ENCODE results near the gene ZFP30.
A peak's percentile ranks its signal among the peaks of the same experiment; 100 is the strongest.
"Not testable (repeated sequence)": the region's sequence is repeated elsewhere in the genome, so short reads cannot be mapped to it uniquely, and the experiment has no call there.

Gene ZFP30

DNA sequence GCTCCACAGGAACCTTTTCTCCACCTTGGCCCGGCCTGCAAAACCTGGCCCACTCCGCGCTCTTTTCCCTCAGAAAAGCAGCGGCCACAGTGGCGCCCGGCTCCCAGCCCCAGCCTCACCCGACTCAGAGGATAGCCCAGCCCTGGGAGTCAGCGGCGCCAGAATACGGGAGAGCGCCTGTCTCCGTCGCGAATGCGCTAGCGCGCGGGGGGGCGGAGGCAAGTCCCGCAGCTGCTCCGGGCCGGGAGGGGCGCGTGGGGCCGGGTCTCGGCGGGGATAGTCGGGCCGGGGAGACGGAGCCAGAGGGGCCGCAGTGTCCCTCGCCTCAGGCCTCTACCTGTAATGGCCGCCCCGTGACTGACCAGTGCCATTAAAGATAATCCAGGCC, at the start of gene ZFP30:
Gene ZFP30, minus strand, starts transcription at position 165 of the 388 bp plus-strand sequence. CDS start 7,643 bp downstream, outside the sequence.
- peak; percentile 86 for DNase-seq (ENCODE audit: low spot score)

DNA sequence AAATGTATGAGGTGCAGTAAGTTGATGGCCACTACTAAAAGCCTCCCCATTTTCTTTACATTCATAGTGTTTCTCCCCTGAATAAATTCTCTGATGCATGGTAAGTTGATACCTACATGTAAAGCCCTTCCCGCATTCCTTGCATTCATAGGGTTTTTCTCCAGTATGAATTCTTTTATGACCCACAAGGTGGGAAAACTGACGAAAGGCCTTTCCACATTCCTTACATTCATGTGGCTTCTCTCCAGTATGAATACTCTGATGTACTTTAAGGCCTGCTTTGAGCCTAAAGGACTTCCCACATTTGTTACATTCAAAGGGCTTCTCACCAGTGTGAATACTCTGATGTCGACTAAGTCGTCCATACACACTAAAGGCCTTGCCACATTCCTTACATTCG, 43.8 kb upstream of the ZFP30 start:
- no peak for DNase-seq (ENCODE audit: low spot score)

DNA sequence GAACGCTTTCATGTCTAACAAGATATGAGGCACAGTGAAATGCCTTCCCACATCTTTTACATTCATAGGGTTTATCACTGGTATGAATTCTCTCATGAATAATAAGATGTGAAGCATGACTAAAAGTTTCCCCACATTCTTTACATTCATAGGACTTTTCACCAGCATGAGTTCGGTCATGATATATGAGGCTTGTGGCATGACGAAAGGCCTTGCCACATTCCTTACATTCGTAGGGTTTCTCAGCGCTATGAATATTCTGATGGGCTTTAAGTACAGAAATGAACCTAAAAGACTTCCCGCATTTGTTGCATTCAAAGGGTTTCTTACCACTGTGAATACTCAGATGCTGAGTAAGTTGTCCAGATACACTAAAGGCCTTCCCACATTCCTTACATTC, 43.0 kb upstream of the ZFP30 start:
- no peak for DNase-seq (ENCODE audit: low spot score)

- no peak for DNase-seq (ENCODE audit: low spot score)
Observed at GRCh38 chr19:37695144-37695899, 40.1 kb upstream of the ZFP30 start.

GRCh38 chr19:37692956-37693620, 37.8 kb upstream of the ZFP30 start:
- no peak for DNase-seq (ENCODE audit: low spot score)

DNA sequence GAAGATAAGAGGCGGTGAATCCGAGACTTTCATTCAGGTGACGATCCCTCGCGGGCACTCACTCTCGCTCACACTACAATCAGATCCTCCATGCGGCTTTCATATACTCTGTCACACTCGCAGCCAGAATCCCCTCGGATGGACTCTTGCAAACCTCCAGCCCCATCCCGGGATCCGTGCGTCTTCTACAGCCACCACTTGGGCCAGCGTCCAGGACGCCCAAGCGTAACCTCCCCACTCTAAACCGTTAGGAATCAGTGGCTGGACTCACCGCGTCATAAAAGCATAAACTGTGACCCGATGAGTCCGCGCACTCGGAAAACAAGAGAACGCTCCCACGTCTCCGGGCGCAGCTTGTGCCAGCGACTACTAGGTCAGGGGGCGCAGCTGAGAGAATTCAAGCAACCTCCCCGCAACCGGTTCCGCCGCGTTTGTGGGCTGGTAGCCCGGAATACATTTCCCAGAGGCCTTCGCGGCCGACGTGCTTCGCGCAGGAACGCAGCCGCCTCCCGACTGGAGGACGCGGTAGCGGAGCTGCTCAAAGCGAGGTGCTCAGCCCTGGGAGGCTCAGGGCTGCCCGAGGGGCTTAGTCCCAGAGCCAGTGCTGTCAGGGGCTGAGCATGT, 36.7 kb upstream of the ZFP30 start:
- DNase-seq (ENCODE audit: low spot score), result peak; percentile 85

DNA sequence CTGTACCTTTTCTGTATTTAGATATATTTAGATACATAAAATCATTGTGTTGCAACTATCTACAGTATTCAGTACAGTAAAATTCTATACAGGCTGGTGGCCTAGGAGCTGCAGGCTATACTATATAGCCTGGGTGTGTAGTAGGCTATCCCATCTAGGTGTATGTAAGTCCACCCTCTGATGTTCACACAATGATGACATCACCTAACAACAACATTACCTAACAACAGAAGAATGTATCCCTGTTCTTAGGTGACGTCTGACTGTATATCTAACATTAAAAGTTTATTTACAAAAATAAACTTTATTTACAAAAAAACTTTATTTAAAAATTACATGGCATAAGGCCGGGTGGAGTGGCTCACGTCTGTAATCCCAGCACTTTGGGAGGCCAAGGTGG, 28.3 kb upstream of the ZFP30 start:
- no peak for DNase-seq (ENCODE audit: low spot score)

DNA sequence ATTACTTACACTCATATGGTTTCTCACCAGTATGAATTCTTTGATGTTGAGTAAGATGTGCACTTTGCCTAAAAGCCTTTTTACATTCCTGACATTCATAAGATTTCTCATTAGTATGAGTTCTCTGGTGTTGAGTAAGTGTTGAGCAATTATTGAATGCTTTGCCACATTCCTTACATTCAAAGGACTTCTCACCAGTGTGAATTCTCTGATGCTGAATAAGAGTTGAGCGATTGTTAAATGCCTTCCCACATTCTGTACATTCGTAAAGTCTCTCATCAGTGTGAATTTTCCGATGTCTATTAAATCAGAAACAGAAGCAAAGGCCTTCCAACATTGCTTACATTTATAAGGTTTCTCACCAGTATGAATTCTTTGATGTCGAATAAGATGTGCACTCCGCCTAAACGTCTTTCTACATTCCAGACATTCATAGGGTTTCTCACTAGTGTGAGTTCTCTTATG, 14.2 kb upstream of the ZFP30 start:
- DNase-seq (ENCODE audit: low spot score), result no peak

GRCh38 chr19:37657157-37657556, 1.9 kb upstream of the ZFP30 start:
- not testable (repeated sequence) for DNase-seq (ENCODE audit: low spot score)

DNA sequence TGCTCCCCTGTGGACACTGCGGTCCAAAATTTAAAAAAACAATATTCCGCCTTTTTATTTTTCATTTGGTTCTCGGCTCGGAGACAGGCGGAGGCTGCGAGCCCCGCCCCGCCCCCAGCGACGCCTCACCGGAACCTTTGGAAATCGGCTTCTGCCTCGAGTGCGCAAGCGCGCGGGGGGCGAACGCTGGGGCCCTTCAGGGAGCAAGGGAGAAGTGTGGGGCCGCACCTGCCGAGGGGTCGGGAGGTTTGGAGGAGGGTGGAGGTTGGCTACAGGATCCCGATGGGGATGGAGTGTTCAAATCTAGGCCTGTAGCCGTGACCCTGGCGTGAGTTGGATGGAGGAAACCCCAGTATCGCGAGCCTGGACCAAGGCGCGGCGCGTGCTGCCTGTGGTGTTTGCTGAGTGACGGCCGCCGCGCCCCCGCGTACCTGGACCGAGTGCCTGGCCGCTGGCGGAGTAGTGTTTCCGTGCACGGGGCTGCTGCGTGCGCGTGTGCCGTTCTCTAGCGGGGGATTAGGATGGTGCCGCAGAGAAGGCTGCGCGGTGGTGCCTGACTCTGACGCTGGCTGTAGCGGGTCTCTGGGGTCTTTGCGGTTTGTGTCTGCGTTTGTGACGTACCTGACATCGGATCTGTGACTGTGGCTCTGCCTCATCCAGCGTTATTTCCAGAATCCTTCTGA, 565 bp upstream of the ZFP30 start:
- DNase-seq (ENCODE audit: low spot score), result peak; percentile 85

- DNase-seq (ENCODE audit: low spot score), result peak; percentile 39
Observed at GRCh38 chr19:37654629-37655300, 500 bp downstream of the ZFP30 start.

DNA sequence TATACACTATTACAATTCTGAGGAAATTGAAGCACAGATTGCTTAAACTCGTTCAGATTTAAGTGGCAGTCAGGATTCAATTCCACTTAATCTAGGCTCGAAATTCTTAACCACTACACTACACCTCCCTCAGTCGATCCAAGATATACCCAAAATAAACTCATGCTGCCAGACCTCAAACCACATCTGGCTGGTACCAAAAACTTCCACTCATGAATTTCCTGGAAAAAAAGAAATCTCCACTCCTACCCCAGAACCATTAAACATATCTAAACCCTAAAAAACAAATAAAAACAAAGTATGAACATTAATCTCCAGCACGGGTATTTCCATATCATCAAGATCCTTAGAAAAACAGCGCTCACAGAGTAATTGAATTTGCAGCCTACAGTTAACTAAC, 1.1 kb downstream of the ZFP30 start:
- peak; percentile 3 for DNase-seq (ENCODE audit: low spot score)

GRCh38 chr19:37635076-37636056, 19.9 kb downstream of the ZFP30 start:
- DNase-seq (ENCODE audit: low spot score), result no peak

DNA sequence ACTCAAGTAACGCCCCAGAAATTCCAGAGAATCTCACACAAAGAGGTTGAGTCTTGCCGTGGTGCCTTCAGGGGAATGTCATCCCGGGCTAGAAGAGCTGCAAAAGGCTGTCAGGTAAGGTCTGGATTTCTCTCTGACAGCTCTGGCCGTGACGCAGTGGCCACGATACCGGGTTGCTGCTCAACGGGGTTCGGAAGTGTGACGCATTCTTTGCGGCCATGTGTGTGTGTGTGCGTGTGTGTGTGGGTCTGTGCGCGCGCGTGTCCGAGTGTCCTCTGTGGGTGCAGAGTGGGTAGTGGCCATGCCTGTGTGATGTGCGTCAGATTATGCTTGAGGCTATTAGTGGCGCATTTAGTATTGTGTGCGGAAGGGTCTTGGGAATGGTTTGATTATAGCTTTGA, 60.3 kb downstream of the ZFP30 start:
- no peak for DNase-seq (ENCODE audit: low spot score)

GRCh38 chr19:37594304-37594981, 60.8 kb downstream of the ZFP30 start, which contains the start of the genes ZNF540 and ZNF571:
Gene ZNF540, plus strand, starts transcription at chr19:37594876. Its CDS starts 3,572 bp downstream, at chr19:37598448.
Gene ZNF571, minus strand, starts transcription at chr19:37594792. Its CDS starts 8,116 bp downstream, at chr19:37586676.
- peak; percentile 87 for DNase-seq (ENCODE audit: low spot score)

GRCh38 chr19:37593996-37594303, 61.3 kb downstream of the ZFP30 start:
- no peak for DNase-seq (ENCODE audit: low spot score)

DNA sequence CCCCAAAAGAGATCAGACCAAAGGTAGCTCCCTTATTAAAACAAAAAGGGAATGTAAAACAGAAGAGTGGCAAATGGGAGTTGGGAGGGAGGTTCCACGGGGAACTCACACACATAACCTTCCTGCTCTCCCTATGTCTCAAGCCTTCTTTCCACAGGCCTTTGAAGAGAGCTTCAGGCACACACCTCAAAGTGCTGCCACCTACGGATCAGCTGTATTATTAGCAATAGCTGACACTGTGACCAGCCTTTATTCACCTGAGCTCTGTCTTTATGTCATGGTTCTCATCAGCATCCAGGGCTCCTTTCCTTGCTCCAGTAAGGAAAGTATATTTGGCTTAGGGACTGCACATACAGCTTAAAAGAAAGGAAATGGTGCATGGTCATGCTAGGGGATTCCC, 71.9 kb downstream of the ZFP30 start:
- no peak for DNase-seq (ENCODE audit: low spot score)

DNA sequence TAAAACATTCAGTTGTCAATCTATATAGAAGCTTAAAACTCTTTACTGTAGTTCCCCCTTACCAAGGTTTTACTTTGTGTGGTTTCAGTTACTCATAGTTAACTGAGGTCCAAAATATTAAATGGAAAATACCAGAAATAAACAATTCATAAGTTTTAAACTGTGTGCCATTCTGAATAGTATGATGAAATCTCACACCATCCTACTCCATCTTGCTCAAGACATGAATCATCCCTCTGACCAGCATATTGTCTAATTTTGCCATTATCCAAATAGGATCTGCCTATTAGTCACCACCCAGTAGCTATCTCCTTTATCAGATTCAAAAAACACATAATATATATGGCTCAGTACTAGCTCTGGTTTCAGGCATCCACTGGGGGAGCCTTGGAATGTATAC, 83.1 kb downstream of the ZFP30 start:
- no peak for DNase-seq (ENCODE audit: low spot score)

- no peak for DNase-seq (ENCODE audit: low spot score)
Observed at GRCh38 chr19:37565370-37565669, 89.9 kb downstream of the ZFP30 start.
